GM19438 (cell line): ENCODE measurements around the gene SUN5.
"Not testable (repeated sequence)": the region's sequence is repeated elsewhere in the genome, so short reads cannot be mapped to it uniquely, and the experiment has no call there.

Experiments used
- ATAC-seq: cut with Tn5 transposase; IDR thresholded peaks from one replicate; pipeline ENCODE4 v1.9.1; 2021; ENCODE audit warnings: low read depth; ENCODE audit not compliant: unreplicated experiment

Gene SUN5

DNA sequence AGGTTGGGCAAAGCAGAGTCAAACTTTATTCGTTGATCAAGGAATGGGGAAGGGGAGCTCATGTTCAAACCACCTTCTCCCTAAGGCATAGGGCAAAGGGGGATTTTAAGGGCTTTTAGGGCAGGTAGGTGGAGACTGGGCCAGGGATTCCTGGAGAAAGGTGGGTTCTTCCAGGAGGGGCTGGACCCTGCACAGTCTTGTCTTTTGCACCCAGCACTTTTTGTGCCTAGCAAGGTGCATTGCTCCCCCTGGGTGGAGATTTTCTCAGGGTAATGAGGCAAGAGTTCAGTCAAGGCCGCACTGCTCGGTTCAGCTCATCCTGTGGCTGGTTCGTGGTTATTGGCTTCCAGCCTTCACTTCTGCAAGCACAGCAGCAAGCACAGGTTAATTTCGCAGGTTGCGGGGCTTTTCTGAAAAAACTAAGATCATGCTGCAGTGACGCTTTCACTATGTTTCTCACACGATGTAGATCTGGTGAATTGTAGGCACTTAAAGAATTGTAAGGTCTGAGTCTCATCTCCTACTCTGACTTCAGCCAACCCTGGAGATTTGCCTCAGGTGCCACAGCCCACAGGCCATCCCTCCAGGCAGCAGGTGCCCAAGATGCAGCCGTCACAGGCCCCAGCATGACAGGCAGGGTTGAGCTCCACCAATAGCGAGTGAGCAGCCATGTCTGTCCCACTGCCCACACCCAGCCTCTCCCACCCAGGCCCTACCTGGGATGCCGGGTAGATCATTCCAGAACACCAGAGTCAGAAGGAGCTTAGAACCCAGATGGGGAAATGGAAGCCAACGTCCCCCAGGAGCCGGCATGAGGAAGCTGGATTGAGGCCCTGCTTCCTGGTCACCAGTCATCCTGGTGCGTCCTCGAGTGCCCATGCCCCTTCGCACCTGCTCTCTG is 37.1 kb downstream of the SUN5 start:
- ATAC-seq = no peak

DNA sequence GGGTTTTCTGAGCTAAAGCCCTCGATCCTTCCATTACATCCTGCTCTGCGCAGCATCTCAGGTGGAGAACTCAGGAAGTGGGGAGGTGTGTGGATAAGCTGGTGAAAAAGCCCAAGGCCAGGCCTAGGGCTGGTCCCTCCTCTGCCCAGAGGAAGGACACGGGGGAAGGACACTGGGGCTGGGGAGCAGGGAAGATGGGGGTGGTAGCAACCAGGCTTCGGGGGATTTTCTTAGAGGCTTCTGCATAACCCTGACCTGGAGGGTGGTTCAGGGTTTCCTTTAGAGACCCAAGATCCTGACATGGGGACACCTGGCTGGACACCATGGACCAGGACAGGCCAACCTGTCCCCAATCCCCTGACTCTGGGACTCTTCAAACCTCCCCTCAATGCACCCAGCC is 37.9 kb downstream of the SUN5 start:
- ATAC-seq = no peak

DNA sequence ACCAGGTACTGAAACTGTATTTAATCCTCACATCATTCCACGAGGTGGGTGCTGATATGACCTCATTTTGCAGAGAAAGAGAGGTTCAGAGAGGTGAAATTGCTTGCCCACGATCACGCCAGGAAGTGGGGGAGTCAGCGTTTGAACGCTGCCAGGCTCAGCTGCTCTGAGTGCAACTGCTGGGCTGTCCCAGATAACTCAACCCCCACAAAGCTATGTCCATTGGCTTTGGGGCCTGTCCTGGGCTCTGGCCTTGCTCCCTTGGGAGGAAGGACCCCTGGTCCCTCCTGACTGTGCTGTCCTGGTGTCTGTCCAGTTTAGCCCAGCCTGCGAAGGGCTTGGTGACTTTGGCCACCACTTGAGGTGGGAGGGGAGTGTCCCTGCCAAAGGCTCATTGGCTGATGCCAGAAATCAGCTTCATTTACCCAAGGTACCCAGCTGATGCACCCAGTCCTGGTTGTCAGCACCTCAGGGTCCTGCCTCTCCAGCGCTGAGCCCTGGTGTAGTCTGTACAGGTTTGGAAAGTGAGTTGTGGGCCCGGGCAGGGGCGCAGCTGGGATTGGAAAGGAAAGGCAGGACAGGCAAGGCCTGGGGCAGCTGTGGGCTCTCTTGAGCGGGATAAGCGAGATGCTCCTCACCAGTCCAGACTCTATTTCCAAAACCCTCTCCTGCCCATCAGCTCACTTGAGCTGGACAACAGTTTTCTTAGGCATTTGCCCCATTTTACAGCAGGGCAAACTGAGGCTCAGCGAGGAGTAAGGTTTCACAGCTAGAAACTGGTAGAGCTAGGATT is 38.5 kb downstream of the SUN5 start:
- ATAC-seq = no peak

GRCh38 chr20:32965115-32965514 is 39.1 kb downstream of the SUN5 start:
- no peak for ATAC-seq

DNA sequence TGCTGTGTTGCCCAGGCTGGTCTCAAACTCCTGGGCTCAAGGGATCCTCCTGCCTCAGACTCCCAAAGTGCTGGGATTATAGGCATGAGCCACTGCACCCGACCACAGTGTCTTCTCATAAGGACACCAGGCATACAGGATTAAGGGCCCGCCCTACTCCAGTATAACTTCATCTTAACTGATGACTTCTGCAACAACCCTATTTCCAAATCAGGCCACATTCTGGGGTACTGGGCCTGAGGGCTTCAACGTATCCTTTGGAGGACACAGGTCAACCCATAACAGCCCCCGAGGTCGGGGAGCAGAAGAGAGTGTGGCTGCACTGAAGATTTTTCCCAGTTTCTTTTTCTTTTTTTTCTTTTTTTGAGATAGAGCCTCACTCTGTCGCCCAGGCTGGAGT is 39.7 kb downstream of the SUN5 start:
- ATAC-seq = no peak

DNA sequence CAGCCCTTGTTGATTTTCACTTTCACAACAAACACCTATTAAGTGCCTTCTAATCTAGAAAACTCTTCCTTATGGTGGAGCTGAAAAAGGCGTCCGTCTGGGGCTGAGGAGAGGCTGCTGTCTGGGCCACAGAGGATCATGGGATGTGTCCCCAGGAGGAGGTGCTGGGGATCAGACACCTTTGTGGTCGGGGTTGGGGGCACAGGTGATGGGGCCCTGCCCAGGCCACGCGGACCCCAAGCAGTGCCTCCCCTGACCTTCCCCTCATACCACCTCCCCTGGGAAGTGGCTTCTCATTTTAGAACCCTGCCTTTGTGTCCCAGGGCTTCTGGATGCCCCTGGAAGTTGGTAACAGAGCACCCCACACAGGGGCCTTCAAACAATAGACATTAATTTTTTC is 41.1 kb downstream of the SUN5 start:
- ATAC-seq = no peak

DNA sequence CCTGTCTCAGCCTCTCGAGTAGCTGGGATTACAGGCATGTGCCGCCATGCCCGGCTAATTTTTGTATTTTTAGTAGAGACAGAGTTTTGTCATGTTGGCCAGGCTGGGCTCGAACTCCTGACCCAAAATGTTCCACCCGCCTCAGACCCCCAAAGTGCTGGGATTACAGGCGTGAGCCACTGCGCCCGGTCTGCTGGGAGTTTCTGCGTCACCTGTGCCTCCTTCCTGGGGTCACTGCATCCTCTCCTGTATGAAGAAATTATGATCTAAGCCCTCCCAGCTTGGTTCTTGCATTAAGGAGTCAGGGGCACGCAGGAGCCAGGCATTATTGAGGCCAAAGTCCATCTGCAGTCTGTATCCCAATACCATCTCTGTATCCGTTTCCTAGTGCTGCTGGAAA is 41.6 kb downstream of the SUN5 start:
- ATAC-seq = not testable (repeated sequence)

GRCh38 chr20:32962053-32962452 is 42.2 kb downstream of the SUN5 start:
- no peak for ATAC-seq

GRCh38 chr20:32960849-32961731 is 43.1 kb downstream of the SUN5 start:
- no peak for ATAC-seq

GRCh38 chr20:32960222-32960518 is 44.1 kb downstream of the SUN5 start:
- no peak for ATAC-seq

GRCh38 chr20:32959351-32960221 is 44.6 kb downstream of the SUN5 start:
- ATAC-seq = no peak

DNA sequence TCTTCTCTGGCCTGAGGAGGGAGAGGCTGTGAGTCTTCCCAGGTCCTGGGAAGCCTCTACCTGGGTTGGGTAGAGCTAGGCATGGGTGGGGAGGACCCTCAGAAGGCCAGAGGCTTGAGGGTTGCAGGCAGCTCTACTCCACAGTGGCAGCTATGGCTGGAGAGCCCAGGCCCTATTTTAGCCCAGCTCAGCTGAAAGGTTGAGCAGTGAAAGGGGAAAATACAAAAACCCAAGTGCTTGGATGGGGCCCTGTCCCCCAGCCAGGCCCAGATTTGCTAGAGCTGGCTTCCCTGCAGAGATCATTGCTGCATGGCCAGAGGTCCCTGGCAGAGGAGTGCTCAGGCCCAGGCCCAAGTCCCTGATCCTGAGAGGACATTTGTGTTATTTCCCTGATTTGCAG is 45.7 kb downstream of the SUN5 start:
- ATAC-seq = no peak

- ATAC-seq = no peak
Measured at GRCh38 chr20:32957459-32957858, 46.8 kb downstream of the SUN5 start.

DNA sequence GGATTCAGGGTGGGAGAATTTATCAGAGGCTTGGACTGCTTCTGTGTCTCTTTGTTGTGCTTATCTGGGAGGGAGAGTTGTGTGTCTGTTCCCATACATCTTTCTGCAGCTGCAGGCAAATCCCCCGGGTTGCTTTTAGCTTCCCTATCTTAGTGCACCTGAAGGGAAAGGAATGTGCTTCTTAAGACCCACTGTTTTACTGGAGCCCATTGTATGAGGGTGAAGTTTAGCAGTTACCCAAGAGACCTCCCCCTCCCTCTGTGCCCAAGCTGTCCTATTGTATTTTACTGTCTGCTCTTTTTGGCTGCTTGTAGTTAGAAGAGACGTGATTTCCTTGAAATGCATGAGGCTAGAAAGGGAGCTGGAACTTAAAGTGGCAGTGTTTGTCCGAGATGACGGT is 53.7 kb downstream of the SUN5 start:
- not testable (repeated sequence) for ATAC-seq

- ATAC-seq = no peak
Measured at GRCh38 chr20:32946629-32947028, 57.6 kb downstream of the SUN5 start.

- ATAC-seq = no peak
Measured at GRCh38 chr20:32945710-32946221, 58.5 kb downstream of the SUN5 start.

GRCh38 chr20:32943490-32944052 is 60.7 kb downstream of the SUN5 start:
- ATAC-seq = no peak

DNA sequence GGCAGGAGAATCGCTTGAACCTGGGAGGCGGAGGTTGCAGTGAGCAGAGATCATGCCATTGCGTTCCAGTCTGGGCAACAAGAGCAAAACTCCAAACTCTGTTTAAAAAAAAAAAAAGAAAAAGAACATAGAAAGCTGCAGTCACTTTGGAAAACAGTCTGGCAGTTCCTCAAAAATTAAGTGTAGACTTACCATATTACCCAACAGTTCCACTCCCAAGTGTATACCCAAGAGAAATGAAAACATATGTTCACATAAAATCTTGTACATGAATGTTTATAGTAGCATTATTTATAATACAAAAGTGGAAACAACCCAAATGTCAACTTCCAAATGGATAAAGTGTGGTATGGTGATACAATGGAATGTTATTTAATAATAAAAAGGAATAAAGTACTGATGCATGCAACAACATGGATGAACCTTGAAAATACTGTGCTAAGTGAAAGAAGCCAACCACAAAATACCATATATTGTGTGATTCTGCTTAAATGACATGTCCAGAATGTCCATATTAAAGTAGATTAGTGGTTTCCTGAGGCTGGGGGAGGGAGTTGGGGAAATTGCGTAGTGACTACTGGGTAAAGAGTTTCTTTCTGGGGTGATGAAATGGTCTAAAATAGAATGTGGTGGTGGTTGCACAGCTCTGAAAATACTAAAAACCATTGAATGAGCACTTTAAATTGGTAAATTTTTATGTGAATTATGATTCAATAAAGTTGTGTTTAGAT is 62.9 kb downstream of the SUN5 start:
- ATAC-seq = no peak

GRCh38 chr20:32934580-32934979 is 69.7 kb downstream of the SUN5 start:
- ATAC-seq = no peak
